Panc1 (cell line): ENCODE data around the gene UGT1A10. TPM values are rescaled to one million over a fixed set of nuclear protein-coding genes. Genes with fewer than 3 reads are reported as not detected.

Experiments used
- ATAC-seq: fragments of 200-7000 bp; cut with Tn5 transposase; 2 replicates; pipeline ENCODE4 v1.9.1; 2020; ENCODE audit warnings: mild to moderate bottlenecking, moderate library complexity
- BruUV-seq: library from RNA; stranded (reverse); fragments of 400-500 nt; replicated peaks from 2 replicates; lab custom pipeline; 2021; lab: Mats Ljungman, UMichigan
- CTCF ChIA-PET: fragments of 300-600 bp; sonication (Branson Sonifier 250); formaldehyde crosslinking; loops from one replicate; lab custom pipeline; 2022; ENCODE audit warnings: antibody characterized with exemption; lab: Charles Lee
- POLR2A ChIA-PET: fragments of 300-600 bp; sonication (Branson Sonifier 250); formaldehyde crosslinking; loops from one replicate; lab custom pipeline; 2022; ENCODE audit warnings: antibody characterized with exemption; lab: Charles Lee
- DNase-seq: peaks from one replicate; pipeline ENCODE4 v3.0.0-alpha.2; 2010; ENCODE audit warnings: low read depth, low spot score
- H3K27ac ChIP-seq: 2 replicates; pipeline ENCODE4 v1.5.1; 2011; ENCODE audit warnings: mild to moderate bottlenecking, low read length, inconsistent platforms
- H3K27me3 ChIP-seq: fragments of 200-500 bp; sonication (Bioruptor generic); 2 replicates; pipeline ENCODE4 v1.6.0; 2014; ENCODE audit warnings: low read length, inconsistent platforms; ENCODE audit not compliant: control insufficient read depth, insufficient read depth
- H3K36me3 ChIP-seq: fragments of 200-500 bp; sonication (Bioruptor generic); 2 replicates; pipeline ENCODE4 v1.5.1; 2014; ENCODE audit warnings: inconsistent platforms, mild to moderate bottlenecking, low read length, moderate library complexity; ENCODE audit not compliant: control insufficient read depth, insufficient read depth
- H3K4me1 ChIP-seq: 2 replicates; pipeline ENCODE4 v1.5.1; 2011; ENCODE audit warnings: inconsistent platforms, mild to moderate bottlenecking, low read length, moderate library complexity; ENCODE audit not compliant: control insufficient read depth, insufficient read depth
- H3K4me3 ChIP-seq, 2 experiments: 2 replicates each; pipeline ENCODE4 v1.5.1; 2011 to 2012; ENCODE audit warnings: low read depth in 2 of 2, low read length in 2 of 2, mild to moderate bottlenecking in 2 of 2, inconsistent platforms in 1 of 2, moderate library complexity in 1 of 2
- H3K9me3 ChIP-seq: fragments of 200-500 bp; sonication (Bioruptor generic); 2 replicates; pipeline ENCODE4 v1.5.1; 2014; ENCODE audit warnings: low read depth, mild to moderate bottlenecking, inconsistent platforms, low read length, moderate library complexity; ENCODE audit not compliant: control insufficient read depth, insufficient read depth
- POLR2AphosphoS5 ChIP-seq: IDR thresholded peaks from 2 replicates; pipeline ENCODE4 v1.6.1; 2012; ENCODE audit warnings: mild to moderate bottlenecking, low read depth, low read length, moderate library complexity
- SIN3A ChIP-seq: IDR thresholded peaks from 2 replicates; pipeline ENCODE4 v1.6.1; 2012; ENCODE audit warnings: low read depth, mild to moderate bottlenecking, low read length, moderate library complexity, borderline replicate concordance; ENCODE audit not compliant: insufficient read depth
- TCF7L2 ChIP-seq: IDR thresholded peaks from 2 replicates; pipeline ENCODE4 v1.6.1; 2011; ENCODE audit warnings: mild to moderate bottlenecking, low read depth, low read length, inconsistent platforms
- in situ Hi-C: cut with HindIII; loops from 2 replicates; pipeline ENCODE4 v1.10.0; 2016; ENCODE audit warnings: low sequenced_read_pairs, low pct_unique_long_range_greater_than_20kb
- intact Hi-C: fragments of 100-400 bp; cut with micrococcal nuclease; formaldehyde crosslinking; loops from one replicate; pipeline ENCODE4 v1.10.0; 2022; ENCODE audit not compliant: unreplicated experiment
- total RNA-seq: library from RNA; stranded (reverse); gene quantifications from one replicate; pipeline ENCODE4 v1.2.1, GENCODE V29; 2021; ENCODE audit not compliant: unreplicated experiment
- TF ChIP-seq, protein P1 (sequence below): fragments of 450-650 bp; IDR thresholded peaks from 2 replicates; pipeline ENCODE4 v1.5.1; 2017; ENCODE audit warnings: mild to moderate bottlenecking
- TF ChIP-seq, protein P2 (sequence below), 2 experiments: IDR thresholded peaks; 2 replicates each; pipeline ENCODE4 v1.6.1; 2011 to 2012; ENCODE audit warnings: low read depth in 2 of 2, control low read depth in 1 of 2, low read length in 1 of 2, mild to moderate bottlenecking in 1 of 2, moderate library complexity in 1 of 2; ENCODE audit not compliant: insufficient read depth in 1 of 2

The UGT1A10 gene
- total RNA-seq, 1 experiment from 2014 or later = not detected

DNA sequence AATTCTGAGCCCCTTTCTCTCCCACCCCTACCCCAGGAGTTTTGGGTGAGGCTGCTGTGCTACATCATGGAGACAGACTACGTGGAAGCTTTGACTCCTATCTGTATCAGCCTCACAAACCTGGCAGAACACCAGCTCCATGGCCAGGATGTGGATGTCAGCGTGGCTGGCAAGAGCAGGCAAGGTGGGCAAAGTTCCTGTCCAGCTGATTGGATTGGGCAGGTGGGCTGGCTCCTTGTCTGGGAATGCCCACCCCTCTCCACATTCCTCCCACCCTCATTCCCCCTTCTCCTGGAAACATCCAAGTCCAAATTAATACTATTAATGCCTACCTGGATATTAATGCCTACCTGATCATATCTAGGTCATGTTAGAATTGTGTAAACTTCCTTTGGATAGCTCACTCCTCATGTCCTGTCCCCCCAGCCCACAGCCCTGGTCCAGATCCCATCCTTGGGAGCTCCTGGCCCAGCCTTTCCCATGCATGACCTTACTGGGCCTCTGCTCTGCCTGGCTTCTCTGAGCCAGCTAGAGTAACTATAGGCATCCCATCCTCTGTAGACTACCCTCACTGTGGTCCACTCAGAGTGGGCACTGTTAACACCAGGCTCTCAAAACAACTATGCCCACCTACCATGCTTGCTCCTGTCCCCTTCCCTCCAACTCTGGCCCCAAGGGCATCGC, 166.0 kb downstream of the UGT1A10 start:
- Histone ChIP-seq H3K4me1 (no peaks in the 10 kb centered on the region), H3K27me3 (no peaks in the 10 kb centered on the region; the same call in 1 of the 2 replicates), H3K9me3 (no peaks in the 10 kb centered on the region), H3K4me3 (no peak overlapping the region), H3K27ac (no peak overlapping the region), H3K36me3 (no peaks in the 10 kb centered on the region)
- ChIA-PET POLR2A (no interaction called here), CTCF (no interaction called here)
- in situ Hi-C loops = no loop called here
- no peak for ATAC-seq
- no peak for TF ChIP-seq POLR2AphosphoS5
- TF ChIP-seq SIN3A = no peak
- no peak for TF ChIP-seq TCF7L2
- TF ChIP-seq, protein P1, sequence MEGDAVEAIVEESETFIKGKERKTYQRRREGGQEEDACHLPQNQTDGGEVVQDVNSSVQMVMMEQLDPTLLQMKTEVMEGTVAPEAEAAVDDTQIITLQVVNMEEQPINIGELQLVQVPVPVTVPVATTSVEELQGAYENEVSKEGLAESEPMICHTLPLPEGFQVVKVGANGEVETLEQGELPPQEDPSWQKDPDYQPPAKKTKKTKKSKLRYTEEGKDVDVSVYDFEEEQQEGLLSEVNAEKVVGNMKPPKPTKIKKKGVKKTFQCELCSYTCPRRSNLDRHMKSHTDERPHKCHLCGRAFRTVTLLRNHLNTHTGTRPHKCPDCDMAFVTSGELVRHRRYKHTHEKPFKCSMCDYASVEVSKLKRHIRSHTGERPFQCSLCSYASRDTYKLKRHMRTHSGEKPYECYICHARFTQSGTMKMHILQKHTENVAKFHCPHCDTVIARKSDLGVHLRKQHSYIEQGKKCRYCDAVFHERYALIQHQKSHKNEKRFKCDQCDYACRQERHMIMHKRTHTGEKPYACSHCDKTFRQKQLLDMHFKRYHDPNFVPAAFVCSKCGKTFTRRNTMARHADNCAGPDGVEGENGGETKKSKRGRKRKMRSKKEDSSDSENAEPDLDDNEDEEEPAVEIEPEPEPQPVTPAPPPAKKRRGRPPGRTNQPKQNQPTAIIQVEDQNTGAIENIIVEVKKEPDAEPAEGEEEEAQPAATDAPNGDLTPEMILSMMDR = no peak
- TF ChIP-seq, protein P2, sequence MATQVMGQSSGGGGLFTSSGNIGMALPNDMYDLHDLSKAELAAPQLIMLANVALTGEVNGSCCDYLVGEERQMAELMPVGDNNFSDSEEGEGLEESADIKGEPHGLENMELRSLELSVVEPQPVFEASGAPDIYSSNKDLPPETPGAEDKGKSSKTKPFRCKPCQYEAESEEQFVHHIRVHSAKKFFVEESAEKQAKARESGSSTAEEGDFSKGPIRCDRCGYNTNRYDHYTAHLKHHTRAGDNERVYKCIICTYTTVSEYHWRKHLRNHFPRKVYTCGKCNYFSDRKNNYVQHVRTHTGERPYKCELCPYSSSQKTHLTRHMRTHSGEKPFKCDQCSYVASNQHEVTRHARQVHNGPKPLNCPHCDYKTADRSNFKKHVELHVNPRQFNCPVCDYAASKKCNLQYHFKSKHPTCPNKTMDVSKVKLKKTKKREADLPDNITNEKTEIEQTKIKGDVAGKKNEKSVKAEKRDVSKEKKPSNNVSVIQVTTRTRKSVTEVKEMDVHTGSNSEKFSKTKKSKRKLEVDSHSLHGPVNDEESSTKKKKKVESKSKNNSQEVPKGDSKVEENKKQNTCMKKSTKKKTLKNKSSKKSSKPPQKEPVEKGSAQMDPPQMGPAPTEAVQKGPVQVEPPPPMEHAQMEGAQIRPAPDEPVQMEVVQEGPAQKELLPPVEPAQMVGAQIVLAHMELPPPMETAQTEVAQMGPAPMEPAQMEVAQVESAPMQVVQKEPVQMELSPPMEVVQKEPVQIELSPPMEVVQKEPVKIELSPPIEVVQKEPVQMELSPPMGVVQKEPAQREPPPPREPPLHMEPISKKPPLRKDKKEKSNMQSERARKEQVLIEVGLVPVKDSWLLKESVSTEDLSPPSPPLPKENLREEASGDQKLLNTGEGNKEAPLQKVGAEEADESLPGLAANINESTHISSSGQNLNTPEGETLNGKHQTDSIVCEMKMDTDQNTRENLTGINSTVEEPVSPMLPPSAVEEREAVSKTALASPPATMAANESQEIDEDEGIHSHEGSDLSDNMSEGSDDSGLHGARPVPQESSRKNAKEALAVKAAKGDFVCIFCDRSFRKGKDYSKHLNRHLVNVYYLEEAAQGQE (IDR thresholded peaks at IDR 0.05; ENCODE audit: insufficient read depth in 1 of 2, low read depth in 2 of 2, low read length in 1 of 2) = no peak
- BruUV-seq = no TSS peak
- no peak for DNase-seq
- intact Hi-C loops = no loop called here

DNA sequence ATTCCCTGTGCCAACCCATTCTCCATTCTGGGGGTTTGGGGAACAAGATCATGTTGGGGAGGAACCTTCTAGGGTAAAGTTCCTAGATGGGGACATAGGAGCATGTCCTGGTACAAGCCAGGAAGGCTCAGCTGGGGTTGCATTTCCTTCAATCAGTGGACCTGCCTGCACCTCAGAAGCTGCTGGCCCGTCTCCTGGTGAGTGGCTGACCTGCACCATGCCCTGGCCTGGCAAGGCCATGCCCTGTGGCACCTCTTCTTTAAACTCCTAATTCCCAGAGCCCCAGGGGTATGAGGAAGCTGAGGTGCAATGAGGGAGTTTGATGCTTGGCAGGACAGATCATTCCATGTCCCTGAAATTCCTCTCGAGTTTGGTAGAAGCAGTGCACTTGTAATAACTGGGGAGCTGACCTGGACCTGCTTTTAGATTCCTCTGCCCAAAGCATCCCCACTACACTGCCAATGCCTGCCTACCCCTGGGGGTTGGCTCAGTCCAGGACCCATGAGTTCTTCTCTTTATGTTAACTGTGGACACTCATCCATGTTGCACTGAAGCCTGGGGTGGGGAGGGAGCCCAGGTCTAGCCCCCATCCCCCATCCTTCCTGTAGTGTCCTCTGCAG, 167.2 kb downstream of the UGT1A10 start:
- Histone ChIP-seq H3K9me3 (no peaks in the 10 kb centered on the region), H3K27ac (no peak overlapping the region), H3K4me3 (no peak overlapping the region), H3K4me1 (no peaks in the 10 kb centered on the region), H3K36me3 (no peaks in the 10 kb centered on the region), H3K27me3 (no peaks in the 10 kb centered on the region; the same call in 1 of the 2 replicates)
- DNase-seq (no peak), ATAC-seq (no peak)
- ChIA-PET POLR2A (no interaction called here), CTCF (no interaction called here)
- TF ChIP-seq SIN3A = no peak
- TF ChIP-seq, protein P2 (IDR thresholded peaks at IDR 0.05; ENCODE audit: insufficient read depth in 1 of 2, low read depth in 2 of 2, low read length in 1 of 2) = no peak
- BruUV-seq = no TSS peak
- in situ Hi-C loops (no loop called here), intact Hi-C loops (no loop called here)
